Measurements from ENCODE around the gene RCOR3. TPM values are rescaled to one million over a fixed set of nuclear protein-coding genes. Genes with fewer than 3 reads are reported as not detected.

Gene RCOR3
- total and polyA plus RNA-seq, 2 donors from 2014 or later: 19.8 to 64.9 TPM

GRCh38 chr1:211282023-211282373 is 22.8 kb downstream of the RCOR3 start:
- intact Hi-C loops (cut with DNase I): no loop called here
- Histone ChIP-seq H3K27ac (ENCODE audit: low read depth in 2 of 2, low read length in 2 of 2) (no peak overlapping the region), H3K9ac (ENCODE audit: low read length in 3 of 3) (no peak overlapping the region), H3K36me3 (ENCODE audit: control insufficient read depth in 2 of 3, insufficient read depth in 3 of 3, low read length in 3 of 3) (peaks cover 14 to 41% (median 20%) of the 10 kb centered on the region in 3 donors), H3K27me3 (ENCODE audit: control insufficient read depth, insufficient read depth, low read length) (no peaks in the 10 kb centered on the region), H3K9me3 (ENCODE audit: control insufficient read depth in 2 of 3, insufficient read depth in 1 of 3, low read length in 3 of 3) (no peaks in the 10 kb centered on the region), H3K4me3 (ENCODE audit: low read length in 3 of 3) (no peak overlapping the region), H3K4me1 (ENCODE audit: control insufficient read depth in 2 of 3, insufficient read depth in 2 of 3, low read depth in 1 of 3, low read length in 3 of 3) (no peaks in the 10 kb centered on the region)
- FAIRE-seq (no peak), DNase-seq (no peak)
- no peak for TF ChIP-seq CTCF (IDR thresholded peaks at IDR 0.05; ENCODE audit: borderline replicate concordance, extremely low read depth, insufficient read depth)

GRCh38 chr1:211285196-211285595 is 26.0 kb downstream of the RCOR3 start:
- no peaks in the 10 kb centered on the region for H3K9me3 ChIP-seq (ENCODE audit: control insufficient read depth in 2 of 3, insufficient read depth in 1 of 3, low read length in 3 of 3)
- no peak overlapping the region for H3K27ac ChIP-seq (ENCODE audit: low read depth in 2 of 2, low read length in 2 of 2)
- FAIRE-seq (no peak), DNase-seq (no peak)
- intact Hi-C loops (cut with DNase I): no loop called here
- no peak overlapping the region for H3K4me3 ChIP-seq (ENCODE audit: low read length in 3 of 3)
- H3K27me3 ChIP-seq (ENCODE audit: control insufficient read depth, insufficient read depth, low read length): no peaks in the 10 kb centered on the region
- no peaks in the 10 kb centered on the region for H3K4me1 ChIP-seq (ENCODE audit: control insufficient read depth in 2 of 3, insufficient read depth in 2 of 3, low read depth in 1 of 3, low read length in 3 of 3)
- peaks cover 17 to 34% (median 25%) of the 10 kb centered on the region in 3 donors for H3K36me3 ChIP-seq (ENCODE audit: control insufficient read depth in 2 of 3, insufficient read depth in 3 of 3, low read length in 3 of 3)
- TF ChIP-seq CTCF (IDR thresholded peaks at IDR 0.05; ENCODE audit: borderline replicate concordance, extremely low read depth, insufficient read depth): no peak
- H3K9ac ChIP-seq (ENCODE audit: low read length in 3 of 3): no peak overlapping the region

- DNase-seq (no peak), FAIRE-seq (no peak)
- no peak overlapping the region for H3K27ac ChIP-seq (ENCODE audit: low read depth in 2 of 2, low read length in 2 of 2)
- no peaks in the 10 kb centered on the region for H3K27me3 ChIP-seq (ENCODE audit: control insufficient read depth, insufficient read depth, low read length)
- no peaks in the 10 kb centered on the region for H3K4me1 ChIP-seq (ENCODE audit: control insufficient read depth in 2 of 3, insufficient read depth in 2 of 3, low read depth in 1 of 3, low read length in 3 of 3)
- no peaks in the 10 kb centered on the region for H3K9me3 ChIP-seq (ENCODE audit: control insufficient read depth in 2 of 3, insufficient read depth in 1 of 3, low read length in 3 of 3)
- H3K36me3 ChIP-seq (ENCODE audit: control insufficient read depth in 2 of 3, insufficient read depth in 3 of 3, low read length in 3 of 3): peaks cover 13 to 51% (median 28%) of the 10 kb centered on the region in 3 donors
- intact Hi-C loops (cut with DNase I): no loop called here
- TF ChIP-seq CTCF (IDR thresholded peaks at IDR 0.05; ENCODE audit: borderline replicate concordance, extremely low read depth, insufficient read depth): no peak
- no peak overlapping the region for H3K4me3 ChIP-seq (ENCODE audit: low read length in 3 of 3)
- H3K9ac ChIP-seq (ENCODE audit: low read length in 3 of 3): no peak overlapping the region
These were observed 28.1 kb downstream of the RCOR3 start for GRCh38 chr1:211287218-211287617.

GRCh38 chr1:211292411-211292810 is 33.2 kb downstream of the RCOR3 start:
- H3K27me3 ChIP-seq (ENCODE audit: control insufficient read depth, insufficient read depth, low read length): no peaks in the 10 kb centered on the region
- intact Hi-C loops (cut with DNase I): no loop called here
- no peak overlapping the region for H3K4me3 ChIP-seq (ENCODE audit: low read length in 3 of 3)
- FAIRE-seq (no peak), DNase-seq (no peak)
- no peak overlapping the region for H3K9ac ChIP-seq (ENCODE audit: low read length in 3 of 3)
- H3K27ac ChIP-seq (ENCODE audit: low read depth in 2 of 2, low read length in 2 of 2): no peak overlapping the region
- H3K4me1 ChIP-seq (ENCODE audit: control insufficient read depth in 2 of 3, insufficient read depth in 2 of 3, low read depth in 1 of 3, low read length in 3 of 3): no peaks in the 10 kb centered on the region
- peaks cover 12 to 56% (median 34%) of the 10 kb centered on the region in 3 donors for H3K36me3 ChIP-seq (ENCODE audit: control insufficient read depth in 2 of 3, insufficient read depth in 3 of 3, low read length in 3 of 3)
- H3K9me3 ChIP-seq (ENCODE audit: control insufficient read depth in 2 of 3, insufficient read depth in 1 of 3, low read length in 3 of 3): no peaks in the 10 kb centered on the region
- TF ChIP-seq CTCF (IDR thresholded peaks at IDR 0.05; ENCODE audit: borderline replicate concordance, extremely low read depth, insufficient read depth): no peak
